ENCODE results near the gene TGFBR2.
"Not testable (repeated sequence)": the region's sequence is repeated elsewhere in the genome, so short reads cannot be mapped to it uniquely, and the experiment has no call there.

Gene TGFBR2

DNA sequence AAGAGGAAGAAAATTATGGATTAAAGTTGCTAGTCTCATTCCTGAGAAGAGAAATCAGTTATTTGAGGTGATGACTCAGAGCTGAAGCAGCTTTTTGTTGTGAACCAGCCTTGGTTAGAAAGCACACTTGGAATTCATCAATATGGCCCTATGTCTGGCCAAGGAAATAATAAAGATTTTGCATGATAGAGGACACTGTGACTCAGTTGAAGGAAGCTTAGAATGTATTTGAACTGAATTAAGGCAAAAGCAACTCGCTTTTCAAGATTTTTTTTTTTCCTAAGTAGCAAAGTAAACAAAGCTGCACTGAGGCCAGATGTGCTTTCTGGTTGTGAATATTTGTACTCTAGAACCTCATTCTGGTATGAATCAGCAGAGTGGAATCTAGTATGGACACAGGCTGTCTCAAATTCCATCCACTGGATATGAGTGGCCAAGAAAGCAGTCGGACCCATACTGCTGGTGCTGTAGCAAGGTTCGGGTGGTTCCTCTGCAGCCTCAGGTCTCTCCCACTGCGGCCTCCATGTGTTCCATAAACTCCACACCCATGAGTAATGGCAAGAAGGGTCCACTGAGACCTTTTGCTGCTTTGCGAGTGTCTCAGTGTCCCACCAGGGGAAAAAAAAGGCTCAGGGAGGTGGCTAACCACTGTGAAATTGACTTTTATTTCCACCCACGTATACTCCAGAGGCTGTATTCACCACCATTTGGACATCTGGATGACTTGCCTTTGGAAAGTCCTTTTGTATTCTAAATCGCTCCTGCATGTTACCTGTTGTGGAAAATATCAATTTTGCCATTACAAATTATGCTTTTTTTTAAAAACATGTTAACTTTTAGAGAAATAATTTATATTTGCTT is 53.1 kb downstream of the TGFBR2 start:
- no peak for DNase-seq

- DNase-seq = no peak
These were observed 53.7 kb downstream of the TGFBR2 start for GRCh38 chr3:30660136-30660535.

DNA sequence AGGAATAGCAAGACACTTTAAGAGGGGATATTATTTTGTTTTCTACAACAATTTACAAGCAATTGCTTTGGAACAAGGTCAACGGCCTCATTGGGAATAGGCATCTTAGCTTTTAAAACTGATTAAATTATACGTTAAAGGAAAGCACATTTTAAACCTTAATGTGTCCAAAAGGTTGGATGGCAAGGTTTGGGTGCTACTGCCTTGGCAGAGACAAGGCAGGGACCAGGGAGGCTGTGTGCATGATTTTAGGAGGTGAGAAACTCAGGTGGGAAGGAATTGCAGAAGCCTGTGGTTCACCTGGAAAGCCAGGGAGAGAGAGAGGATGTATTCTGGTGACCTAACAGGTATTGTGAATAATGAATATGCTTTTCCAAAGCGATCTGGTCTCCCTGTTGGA is 54.3 kb downstream of the TGFBR2 start:
- no peak for DNase-seq

DNA sequence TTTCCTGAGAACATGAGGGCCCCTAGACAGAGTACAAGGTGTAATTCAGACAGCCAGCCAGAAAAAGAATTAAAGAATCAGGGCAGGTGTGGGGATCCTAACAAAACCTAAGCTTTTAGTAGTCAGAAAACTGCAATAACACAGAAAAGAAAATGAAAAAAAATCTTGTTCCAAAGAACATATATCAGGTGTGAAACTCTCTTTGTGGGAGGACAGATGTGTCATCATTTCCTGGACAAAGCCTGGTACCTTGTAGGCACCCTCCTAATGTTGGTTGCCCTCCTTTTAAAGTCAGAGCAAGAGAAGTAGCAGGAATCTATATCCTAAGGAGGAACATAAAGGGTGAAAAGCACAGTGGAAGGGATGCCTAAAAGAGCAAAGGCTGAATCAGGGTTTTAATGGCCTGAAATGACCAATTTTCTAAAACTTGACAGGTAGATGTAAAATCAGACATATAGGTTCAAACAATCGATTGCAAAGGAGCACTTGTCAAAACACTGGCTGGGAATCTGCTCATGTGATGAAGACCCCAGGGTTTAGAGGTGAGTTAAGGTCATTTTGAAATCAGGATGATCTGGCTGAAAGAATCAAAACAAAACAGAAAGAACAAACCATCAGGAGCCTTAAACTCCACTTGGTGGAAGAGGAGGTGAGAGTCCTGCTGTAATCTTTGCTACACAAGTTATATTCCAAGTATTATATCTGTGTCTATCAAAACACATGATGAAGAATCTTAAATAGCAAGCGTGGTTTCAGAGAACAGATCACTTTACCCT is 54.9 kb downstream of the TGFBR2 start:
- DNase-seq = no peak

GRCh38 chr3:30662836-30663235 is 56.4 kb downstream of the TGFBR2 start:
- no peak for DNase-seq

DNA sequence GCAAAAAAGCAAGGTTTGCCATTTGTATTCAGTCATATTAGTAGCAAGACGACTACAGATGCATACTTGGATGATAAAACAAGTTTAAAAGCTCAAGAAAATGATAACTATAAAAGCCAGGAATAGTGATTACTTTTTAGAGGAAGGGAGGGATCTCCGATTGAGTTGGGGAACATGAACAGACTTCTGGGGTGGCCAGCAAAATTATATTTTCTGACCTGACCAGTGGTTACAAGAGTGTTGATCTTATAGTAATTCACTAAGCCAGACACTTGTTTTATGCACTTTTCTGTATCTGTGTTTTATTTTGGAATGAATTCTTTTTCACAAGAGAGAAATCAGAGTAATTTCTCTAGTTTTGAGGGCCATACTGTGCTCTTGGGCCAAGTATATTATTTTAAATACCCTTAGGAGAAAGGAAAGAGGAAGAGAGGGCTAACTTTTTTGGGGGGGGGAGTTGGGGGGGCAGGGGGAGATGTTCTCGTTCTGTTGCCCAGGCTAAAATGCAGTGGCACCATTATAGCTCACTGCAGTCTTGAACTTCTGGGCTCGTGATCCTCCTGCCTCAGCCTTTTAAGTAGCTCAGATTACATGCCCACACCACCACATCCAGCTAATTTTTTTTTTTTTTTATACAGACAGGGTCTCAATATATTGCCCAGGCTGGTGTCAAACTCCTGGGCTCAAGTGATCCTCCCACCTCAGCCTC is 57.3 kb downstream of the TGFBR2 start:
- no peak for DNase-seq

DNA sequence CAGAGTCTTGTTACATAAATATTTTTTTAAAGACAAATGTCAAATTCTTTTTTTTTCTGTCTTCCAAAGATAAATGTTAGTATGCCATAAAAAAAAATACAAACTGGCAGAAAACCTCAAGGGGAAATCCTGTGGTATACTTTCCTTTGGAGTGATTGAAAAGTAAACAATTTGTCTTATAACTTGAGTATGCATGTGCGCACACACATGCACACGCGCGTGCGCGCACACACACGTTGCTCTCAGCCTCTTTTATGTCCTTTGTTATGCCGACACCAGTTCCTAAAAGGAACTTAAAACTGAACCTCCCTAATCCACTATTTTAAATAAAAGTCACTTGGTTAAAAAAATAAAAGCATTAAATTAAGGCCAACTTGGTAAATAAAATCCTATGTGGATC is 58.1 kb downstream of the TGFBR2 start:
- no peak for DNase-seq

DNA sequence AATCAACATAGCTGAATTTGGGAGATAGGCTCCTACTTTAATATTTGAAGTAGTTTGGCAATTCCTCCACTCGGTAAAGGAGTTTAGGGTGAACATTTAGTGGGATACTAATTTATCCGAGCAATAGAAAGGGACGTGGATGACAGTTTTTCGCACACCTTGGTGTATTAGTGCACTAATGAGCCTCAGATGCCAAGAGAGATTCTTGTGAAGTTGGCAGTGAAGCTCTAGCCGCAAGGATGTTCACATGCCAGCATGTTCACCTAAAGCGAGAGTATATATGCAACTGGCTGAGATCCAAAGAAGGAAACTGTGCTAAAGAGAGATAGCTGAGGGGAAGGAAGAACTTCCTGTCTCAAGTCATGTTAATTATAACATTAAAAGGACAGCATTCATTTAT is 58.5 kb downstream of the TGFBR2 start:
- no peak for DNase-seq

DNA sequence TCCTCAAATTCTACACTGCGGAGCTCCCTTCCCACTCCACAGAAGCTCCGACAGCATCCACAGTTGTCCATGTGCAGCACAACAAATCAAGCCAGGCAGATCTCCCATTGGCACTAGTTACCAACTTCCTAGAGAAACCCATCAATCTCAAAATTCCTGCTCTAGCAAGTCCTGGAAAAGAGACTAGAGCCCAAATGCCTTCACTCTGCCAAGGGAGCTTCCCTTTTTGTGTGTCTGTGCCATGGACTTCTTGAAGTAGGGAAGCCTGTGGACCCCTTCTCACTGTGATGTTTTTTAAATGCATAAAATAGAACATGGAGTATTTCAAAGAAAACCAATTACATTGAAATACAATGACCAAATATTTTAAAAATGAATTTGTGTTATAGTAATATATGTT is 59.1 kb downstream of the TGFBR2 start:
- no peak for DNase-seq

DNA sequence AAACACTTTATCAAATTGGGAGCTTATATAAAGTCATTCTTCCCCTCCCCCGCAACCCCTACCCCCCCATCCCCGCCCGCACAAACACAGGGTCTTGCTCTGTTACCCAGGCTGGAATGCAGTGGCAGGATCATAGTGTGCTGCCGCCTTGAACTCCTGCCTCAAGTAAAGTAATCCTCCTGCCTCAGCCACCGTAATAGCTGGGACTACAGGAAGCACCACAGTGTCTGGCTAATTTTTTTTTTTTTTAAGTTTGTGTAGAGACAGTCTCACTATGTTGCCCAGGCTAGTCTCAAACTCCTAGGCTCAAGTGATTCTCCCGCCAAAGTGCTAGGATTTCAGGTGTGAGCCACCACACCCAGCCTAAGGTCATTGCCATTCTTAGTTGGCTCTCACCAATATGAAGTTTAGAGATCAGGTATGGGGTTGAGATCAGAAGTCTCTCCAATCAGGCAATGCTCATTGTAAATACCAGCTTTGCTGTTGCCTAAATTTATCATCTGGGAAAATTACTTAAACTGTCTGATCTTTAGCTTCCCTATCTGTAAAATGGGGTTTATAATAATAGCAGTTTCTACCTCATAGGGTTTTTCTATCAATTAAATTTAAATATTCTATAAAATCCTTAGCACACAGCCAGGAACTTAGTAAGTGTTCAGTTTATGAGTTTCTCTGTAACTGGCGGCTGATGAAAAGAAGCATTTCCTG is 60.3 kb downstream of the TGFBR2 start:
- no peak for DNase-seq

DNA sequence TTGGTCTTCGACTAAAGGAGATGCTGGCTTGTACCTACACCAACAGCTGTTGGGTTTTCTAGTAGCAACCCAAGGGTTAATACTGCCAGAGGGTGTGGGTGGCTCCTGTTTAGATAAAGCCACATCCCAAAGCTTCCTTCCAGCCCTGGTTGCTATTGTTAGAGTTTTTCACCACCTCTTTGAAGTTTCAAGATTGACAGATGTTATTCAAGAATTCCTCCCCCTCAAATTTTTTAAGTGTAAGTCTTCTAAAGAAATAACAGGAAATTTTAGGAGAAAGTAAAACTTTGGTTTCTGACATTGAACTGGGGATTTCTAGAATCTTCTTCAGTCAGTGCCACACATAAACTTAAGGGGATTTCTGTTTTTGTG is 60.9 kb downstream of the TGFBR2 start:
- no peak for DNase-seq

GRCh38 chr3:30668051-30668609 is 61.7 kb downstream of the TGFBR2 start:
- DNase-seq = no peak

GRCh38 chr3:30669360-30669934 is 63.0 kb downstream of the TGFBR2 start:
- DNase-seq = not testable (repeated sequence)

DNA sequence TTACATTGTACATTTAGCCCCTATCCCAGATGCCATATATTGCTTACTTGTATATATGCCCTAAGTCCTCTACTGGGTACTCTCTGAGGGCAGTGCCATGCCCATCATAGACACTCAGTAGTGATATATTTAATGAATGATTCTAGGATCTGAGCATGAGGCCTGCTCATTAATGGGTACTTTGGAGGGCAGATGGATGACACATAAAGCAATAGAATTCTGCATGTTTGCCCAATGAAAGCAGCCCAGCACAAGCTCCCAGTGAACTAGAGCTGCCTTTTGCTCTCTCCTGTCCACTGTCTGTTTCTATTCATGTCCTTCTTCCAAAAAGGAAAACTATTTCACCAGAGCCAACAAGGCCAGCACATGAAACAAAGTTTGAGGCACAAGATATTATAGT is 63.9 kb downstream of the TGFBR2 start:
- no peak for DNase-seq

DNA sequence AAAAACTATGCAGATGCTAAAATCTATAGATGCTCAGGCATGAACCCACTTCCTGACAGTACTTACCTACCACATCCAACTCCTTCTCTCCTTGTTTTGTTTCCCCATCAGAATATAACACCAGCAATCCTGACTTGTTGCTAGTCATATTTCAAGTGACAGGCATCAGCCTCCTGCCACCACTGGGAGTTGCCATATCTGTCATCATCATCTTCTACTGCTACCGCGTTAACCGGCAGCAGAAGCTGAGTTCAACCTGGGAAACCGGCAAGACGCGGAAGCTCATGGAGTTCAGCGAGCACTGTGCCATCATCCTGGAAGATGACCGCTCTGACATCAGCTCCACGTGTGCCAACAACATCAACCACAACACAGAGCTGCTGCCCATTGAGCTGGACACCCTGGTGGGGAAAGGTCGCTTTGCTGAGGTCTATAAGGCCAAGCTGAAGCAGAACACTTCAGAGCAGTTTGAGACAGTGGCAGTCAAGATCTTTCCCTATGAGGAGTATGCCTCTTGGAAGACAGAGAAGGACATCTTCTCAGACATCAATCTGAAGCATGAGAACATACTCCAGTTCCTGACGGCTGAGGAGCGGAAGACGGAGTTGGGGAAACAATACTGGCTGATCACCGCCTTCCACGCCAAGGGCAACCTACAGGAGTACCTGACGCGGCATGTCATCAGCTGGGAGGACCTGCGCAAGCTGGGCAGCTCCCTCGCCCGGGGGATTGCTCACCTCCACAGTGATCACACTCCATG is 65.3 kb downstream of the TGFBR2 start:
- DNase-seq = no peak

- DNase-seq = no peak
These were observed 65.9 kb downstream of the TGFBR2 start for GRCh38 chr3:30672287-30672735.

DNA sequence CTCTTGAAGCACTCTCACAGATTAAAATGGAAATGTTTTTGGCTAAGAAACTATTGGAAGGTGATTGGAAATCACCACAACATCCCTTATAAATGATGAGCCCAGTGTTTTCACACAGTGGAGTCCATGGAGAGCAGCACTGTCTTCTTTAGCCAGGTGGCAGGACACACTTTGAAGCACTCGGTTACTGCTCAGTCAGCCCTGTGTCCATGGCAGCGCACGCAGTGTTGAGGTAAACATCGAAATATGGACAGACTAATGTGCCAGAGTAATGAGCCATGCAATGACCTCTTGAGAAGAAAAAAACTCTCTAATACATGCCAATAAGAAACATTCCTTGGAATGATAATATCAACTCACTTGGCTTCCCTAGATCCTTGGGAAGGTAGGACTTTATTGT is 66.6 kb downstream of the TGFBR2 start:
- DNase-seq = no peak

DNA sequence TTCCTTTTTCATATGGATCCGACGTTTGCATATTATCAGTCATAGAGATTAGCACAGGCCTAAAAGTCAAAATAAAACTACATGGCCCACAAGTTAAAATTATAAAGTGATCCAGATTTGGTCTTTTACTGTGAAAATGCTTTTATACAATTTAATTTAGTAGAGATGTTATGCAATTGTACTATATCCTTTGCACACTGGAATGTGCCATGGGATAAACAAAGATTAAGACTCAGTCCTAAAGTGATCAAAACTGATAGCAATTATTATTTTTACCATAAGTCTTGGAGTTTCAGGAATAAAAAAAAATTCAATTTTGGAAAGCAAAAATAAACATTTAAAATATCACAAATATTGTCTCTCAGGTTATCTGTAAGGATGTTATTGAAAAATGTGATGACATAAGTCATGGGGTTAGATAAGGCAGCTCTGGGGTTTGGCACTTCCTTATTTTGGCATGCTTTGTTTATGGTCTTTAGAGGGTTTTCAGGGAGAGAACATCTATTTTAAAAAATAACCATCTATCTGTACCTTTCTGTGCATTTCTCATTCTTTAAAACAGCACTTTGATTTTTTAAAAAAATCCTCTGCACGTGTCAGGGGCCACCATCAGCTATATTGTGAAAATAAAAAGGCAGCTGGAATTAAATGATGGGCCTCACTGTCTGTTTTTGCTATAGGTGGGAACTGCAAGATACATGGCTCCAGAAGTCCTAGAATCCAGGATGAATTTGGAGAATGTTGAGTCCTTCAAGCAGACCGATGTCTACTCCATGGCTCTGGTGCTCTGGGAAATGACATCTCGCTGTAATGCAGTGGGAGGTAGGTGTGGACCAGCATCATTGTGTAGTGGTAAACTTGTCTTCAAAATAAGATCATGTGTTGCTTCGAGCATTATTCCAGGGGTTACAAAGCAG is 67.3 kb downstream of the TGFBR2 start:
- no peak for DNase-seq

GRCh38 chr3:30675006-30675405 is 68.6 kb downstream of the TGFBR2 start:
- DNase-seq = no peak

DNA sequence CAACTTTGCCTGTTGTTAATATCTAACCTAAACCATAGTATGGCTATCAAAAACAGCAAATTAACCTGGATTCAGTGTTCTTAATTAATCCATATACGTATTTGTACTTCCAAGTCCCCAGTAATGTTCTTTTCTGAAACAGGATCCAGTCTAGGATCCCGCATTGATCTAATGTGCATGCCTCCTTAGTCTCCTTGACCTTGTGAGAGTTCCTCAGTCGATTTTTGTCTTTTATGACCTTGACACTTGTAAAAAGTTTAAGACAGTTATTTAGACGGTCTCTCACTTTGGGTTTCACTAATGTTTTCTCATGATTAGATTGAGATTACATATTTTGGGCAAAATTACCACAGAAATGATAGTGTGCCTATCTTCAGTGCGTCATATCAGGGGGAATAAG is 69.4 kb downstream of the TGFBR2 start:
- no peak for DNase-seq
